Stimulated activated CD4-positive, alpha-beta T cell treated with anti-CD3 and anti-CD28 coated beads, Interleukin-4, amount 100 ng/mL, for 4 hours (primary cell): ENCODE measurements around the gene IDH3A.
"Not testable (repeated sequence)": the region's sequence is repeated elsewhere in the genome, so short reads cannot be mapped to it uniquely, and the experiment has no call there.

Experiments used
- DNase-seq, 2 experiments: peaks; one replicate each; pipeline ENCODE4 v3.0.0-alpha.2; 2020

Gene IDH3A

GRCh38 chr15:78129751-78130287, 19.3 kb upstream of the IDH3A start:
- no peak for DNase-seq

GRCh38 chr15:78130466-78131294, 18.5 kb upstream of the IDH3A start:
- no peak for DNase-seq

GRCh38 chr15:78131295-78132061, 17.7 kb upstream of the IDH3A start, which contains the start of gene CIB2:
Gene CIB2 (minus strand): TSS chr15:78131445. CDS start chr15:78131215, 230 bp downstream.
- DNase-seq = peak; percentile 72 to 78

- no peak for DNase-seq
Measured at GRCh38 chr15:78133801-78134200, 15.4 kb upstream of the IDH3A start.

GRCh38 chr15:78139578-78139977, 9.6 kb upstream of the IDH3A start:
- DNase-seq = no peak

GRCh38 chr15:78140292-78140691, 8.9 kb upstream of the IDH3A start:
- DNase-seq = no peak

- DNase-seq = no peak
Measured at GRCh38 chr15:78142332-78142731, 6.8 kb upstream of the IDH3A start.

GRCh38 chr15:78146425-78147154, 2.6 kb upstream of the IDH3A start:
- DNase-seq = no peak

- no peak for DNase-seq
Measured at GRCh38 chr15:78147566-78147965, 1.6 kb upstream of the IDH3A start.

GRCh38 chr15:78148392-78149067, 632 bp upstream of the IDH3A start:
- DNase-seq = no peak

- DNase-seq = no peak
Measured at GRCh38 chr15:78149805-78150751, 916 bp downstream of the IDH3A start.

GRCh38 chr15:78151075-78151474, 1.9 kb downstream of the IDH3A start:
- not testable (repeated sequence) for DNase-seq

GRCh38 chr15:78154955-78155354, 5.8 kb downstream of the IDH3A start:
- no peak for DNase-seq

GRCh38 chr15:78155355-78155939, 6.3 kb downstream of the IDH3A start:
- DNase-seq = no peak

GRCh38 chr15:78156653-78157052, 7.5 kb downstream of the IDH3A start:
- no peak for DNase-seq

GRCh38 chr15:78157203-78157602, 8.0 kb downstream of the IDH3A start:
- no peak for DNase-seq

- DNase-seq = no peak
Measured at GRCh38 chr15:78159395-78159794, 10.2 kb downstream of the IDH3A start.

GRCh38 chr15:78162038-78162437, 12.9 kb downstream of the IDH3A start:
- peak in 1 of 2 experiments; percentile 46 for DNase-seq

- no peak for DNase-seq
Measured at GRCh38 chr15:78164010-78164409, 14.8 kb downstream of the IDH3A start.

- no peak for DNase-seq
Measured at GRCh38 chr15:78167227-78167888, 18.2 kb downstream of the IDH3A start.
